ENCODE data around the gene ZBTB7C.

DNA sequence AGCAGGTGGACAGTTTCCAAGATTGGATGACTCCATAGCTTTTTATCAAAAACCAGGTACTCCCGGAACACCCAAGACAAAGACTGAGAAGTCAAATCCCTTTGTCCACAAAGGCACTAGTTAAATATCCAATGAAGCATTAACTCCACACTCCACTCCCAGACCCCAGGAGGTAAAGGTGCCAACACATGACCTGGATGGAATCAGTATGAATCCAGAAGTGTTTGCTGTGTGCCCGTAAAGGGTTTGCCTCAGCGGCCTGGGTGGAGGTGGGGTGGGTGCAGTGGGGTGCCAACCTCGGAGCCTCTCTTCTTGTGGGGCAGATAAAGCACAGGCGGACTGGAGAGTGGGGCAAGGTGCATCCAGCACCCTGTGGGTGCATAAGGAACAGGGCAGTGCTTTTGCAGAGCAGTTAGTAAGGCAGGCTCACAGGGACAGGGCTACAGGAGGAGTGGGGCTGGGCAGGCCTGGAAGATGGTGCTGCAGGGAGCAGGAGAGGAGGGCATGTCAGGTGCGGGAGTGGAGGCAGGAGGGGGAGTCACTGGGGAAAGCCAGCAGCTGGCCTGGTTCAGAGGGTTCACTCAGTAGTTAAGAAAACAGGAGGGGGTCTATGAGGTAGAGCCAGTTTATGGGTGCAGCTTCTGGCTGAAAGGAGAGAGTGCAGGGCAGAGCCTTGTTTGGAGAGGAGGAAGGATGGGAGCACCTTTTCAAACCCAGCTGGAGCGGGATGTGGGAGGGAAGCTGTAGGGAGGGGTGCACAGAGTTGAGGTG lies 270.3 kb downstream of the ZBTB7C start:
- TF ChIP-seq, protein P1, sequence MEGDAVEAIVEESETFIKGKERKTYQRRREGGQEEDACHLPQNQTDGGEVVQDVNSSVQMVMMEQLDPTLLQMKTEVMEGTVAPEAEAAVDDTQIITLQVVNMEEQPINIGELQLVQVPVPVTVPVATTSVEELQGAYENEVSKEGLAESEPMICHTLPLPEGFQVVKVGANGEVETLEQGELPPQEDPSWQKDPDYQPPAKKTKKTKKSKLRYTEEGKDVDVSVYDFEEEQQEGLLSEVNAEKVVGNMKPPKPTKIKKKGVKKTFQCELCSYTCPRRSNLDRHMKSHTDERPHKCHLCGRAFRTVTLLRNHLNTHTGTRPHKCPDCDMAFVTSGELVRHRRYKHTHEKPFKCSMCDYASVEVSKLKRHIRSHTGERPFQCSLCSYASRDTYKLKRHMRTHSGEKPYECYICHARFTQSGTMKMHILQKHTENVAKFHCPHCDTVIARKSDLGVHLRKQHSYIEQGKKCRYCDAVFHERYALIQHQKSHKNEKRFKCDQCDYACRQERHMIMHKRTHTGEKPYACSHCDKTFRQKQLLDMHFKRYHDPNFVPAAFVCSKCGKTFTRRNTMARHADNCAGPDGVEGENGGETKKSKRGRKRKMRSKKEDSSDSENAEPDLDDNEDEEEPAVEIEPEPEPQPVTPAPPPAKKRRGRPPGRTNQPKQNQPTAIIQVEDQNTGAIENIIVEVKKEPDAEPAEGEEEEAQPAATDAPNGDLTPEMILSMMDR (IDR thresholded peaks at IDR 0.05): no peak
- TF ChIP-seq POLR2AphosphoS5 (IDR thresholded peaks at IDR 0.05) (no peak), POLR2A (IDR thresholded peaks at IDR 0.05) (no peak), EP300 (IDR thresholded peaks at IDR 0.05) (no peak)
